Thyroid gland (tissue), 4 donors: Measurements from ENCODE around the gene KIFC3.

Experiments
- POLR2A ChIP-seq, 2 donors: fragments of 450-650 bp; IDR thresholded peaks; one replicate each; pipeline ENCODE4 v1.6.1; 2017; ENCODE audit warnings: antibody characterized with exemption in 2 of 2, mild to moderate bottlenecking in 2 of 2, moderate library complexity in 1 of 2
- TF ChIP-seq, protein P1 (sequence below), 6 experiments: fragments of 200-600 bp in 3 of 6; fragments of 450-650 bp in 3 of 6; sonication (generic) in 3 of 6; IDR thresholded peaks; one replicate each; pipeline ENCODE4 v1.5.1; 2016 to 2019; ENCODE audit warnings: antibody characterized with exemption in 6 of 6, mild to moderate bottlenecking in 2 of 6, inconsistent platforms in 1 of 6, moderate library complexity in 1 of 6

DNA sequence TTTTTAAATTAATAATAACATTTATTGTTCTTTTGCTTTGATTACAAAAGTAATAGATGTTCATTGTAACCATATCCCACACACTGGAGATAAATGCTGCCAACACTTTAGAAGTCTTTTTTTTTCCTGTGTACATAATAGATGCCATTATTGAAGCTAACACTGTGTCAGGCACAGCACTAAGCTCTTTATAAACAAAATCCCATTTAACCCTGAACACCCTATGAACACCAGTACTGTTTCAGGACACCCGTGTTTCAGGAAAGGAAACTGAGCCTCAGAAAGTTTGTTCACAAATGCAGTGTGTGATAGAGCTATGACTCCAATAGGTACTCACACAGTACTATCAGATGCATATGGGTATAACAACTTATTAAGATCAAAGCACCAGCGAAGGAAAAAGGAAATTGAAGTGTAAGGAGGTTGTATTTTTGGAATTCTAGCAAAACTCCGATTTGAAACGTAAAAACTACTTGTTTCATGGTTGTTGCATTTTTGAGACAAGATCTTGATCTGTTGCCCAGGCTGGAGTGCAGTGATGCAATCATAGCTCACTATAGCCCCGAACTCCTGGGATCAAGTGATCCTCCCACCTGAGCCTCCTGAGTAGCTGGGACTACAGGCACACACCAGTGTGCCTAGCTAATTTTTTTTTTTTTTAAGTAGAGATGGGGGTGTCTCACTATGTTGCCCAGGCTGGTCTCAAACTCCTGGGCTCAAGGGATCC is 2.0 kb upstream of the KIFC3 start:
- TF ChIP-seq, protein P1, sequence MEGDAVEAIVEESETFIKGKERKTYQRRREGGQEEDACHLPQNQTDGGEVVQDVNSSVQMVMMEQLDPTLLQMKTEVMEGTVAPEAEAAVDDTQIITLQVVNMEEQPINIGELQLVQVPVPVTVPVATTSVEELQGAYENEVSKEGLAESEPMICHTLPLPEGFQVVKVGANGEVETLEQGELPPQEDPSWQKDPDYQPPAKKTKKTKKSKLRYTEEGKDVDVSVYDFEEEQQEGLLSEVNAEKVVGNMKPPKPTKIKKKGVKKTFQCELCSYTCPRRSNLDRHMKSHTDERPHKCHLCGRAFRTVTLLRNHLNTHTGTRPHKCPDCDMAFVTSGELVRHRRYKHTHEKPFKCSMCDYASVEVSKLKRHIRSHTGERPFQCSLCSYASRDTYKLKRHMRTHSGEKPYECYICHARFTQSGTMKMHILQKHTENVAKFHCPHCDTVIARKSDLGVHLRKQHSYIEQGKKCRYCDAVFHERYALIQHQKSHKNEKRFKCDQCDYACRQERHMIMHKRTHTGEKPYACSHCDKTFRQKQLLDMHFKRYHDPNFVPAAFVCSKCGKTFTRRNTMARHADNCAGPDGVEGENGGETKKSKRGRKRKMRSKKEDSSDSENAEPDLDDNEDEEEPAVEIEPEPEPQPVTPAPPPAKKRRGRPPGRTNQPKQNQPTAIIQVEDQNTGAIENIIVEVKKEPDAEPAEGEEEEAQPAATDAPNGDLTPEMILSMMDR (IDR thresholded peaks at IDR 0.05): no peak
- TF ChIP-seq POLR2A (IDR thresholded peaks at IDR 0.05): no peak
